Activated naive CD8-positive, alpha-beta T cell (primary cell): Measurements from ENCODE around the gene SDHB.

Experiments
- H3K27ac Mint-ChIP-seq: one replicate; pipeline ENCODE4 v1.8.0; 2021; ENCODE audit warnings: mixed read lengths
- H3K27me3 Mint-ChIP-seq: one replicate; pipeline ENCODE4 v1.8.0; 2021; ENCODE audit warnings: mixed read lengths
- H3K36me3 Mint-ChIP-seq: one replicate; pipeline ENCODE4 v1.8.0; 2021; ENCODE audit warnings: mixed read lengths
- H3K4me1 Mint-ChIP-seq: one replicate; pipeline ENCODE4 v1.8.0; 2021; ENCODE audit warnings: low read depth, mixed read lengths
- H3K4me3 Mint-ChIP-seq: one replicate; pipeline ENCODE4 v1.8.0; 2021; ENCODE audit warnings: mild to moderate bottlenecking, mixed read lengths
- H3K9me3 Mint-ChIP-seq: one replicate; pipeline ENCODE4 v1.8.0; 2021; ENCODE audit warnings: low read depth, mixed read lengths

SDHB gene

GRCh38 chr1:17016317-17016661, 37.5 kb downstream of the SDHB start:
- peaks cover 5% of the 10 kb centered on the region for H3K4me1 Mint-ChIP-seq
- no peaks in the 10 kb centered on the region for H3K27me3 Mint-ChIP-seq
- no peaks in the 10 kb centered on the region for H3K9me3 Mint-ChIP-seq
- no peaks in the 10 kb centered on the region for H3K36me3 Mint-ChIP-seq
- H3K27ac Mint-ChIP-seq = no peak overlapping the region
- H3K4me3 Mint-ChIP-seq = no peak overlapping the region

- no peaks in the 10 kb centered on the region for H3K9me3 Mint-ChIP-seq
- H3K4me1 Mint-ChIP-seq = peaks cover 15% of the 10 kb centered on the region
- no peaks in the 10 kb centered on the region for H3K36me3 Mint-ChIP-seq
- no peak overlapping the region for H3K27ac Mint-ChIP-seq
- no peak overlapping the region for H3K4me3 Mint-ChIP-seq
- H3K27me3 Mint-ChIP-seq = no peaks in the 10 kb centered on the region
Measured at GRCh38 chr1:17014671-17015567, 38.9 kb downstream of the SDHB start.

GRCh38 chr1:17013491-17014320, 40.1 kb downstream of the SDHB start:
- Mint-ChIP-seq H3K27me3 (no peaks in the 10 kb centered on the region), H3K4me3 (peak overlapping the region; percentile 10), H3K9me3 (no peaks in the 10 kb centered on the region), H3K4me1 (peaks cover 16% of the 10 kb centered on the region), H3K36me3 (no peaks in the 10 kb centered on the region), H3K27ac (no peak overlapping the region)

GRCh38 chr1:17012775-17013490, 40.9 kb downstream of the SDHB start:
- H3K27me3 Mint-ChIP-seq = no peaks in the 10 kb centered on the region
- peaks cover 16% of the 10 kb centered on the region for H3K4me1 Mint-ChIP-seq
- H3K9me3 Mint-ChIP-seq = no peaks in the 10 kb centered on the region
- H3K36me3 Mint-ChIP-seq = no peaks in the 10 kb centered on the region
- H3K4me3 Mint-ChIP-seq = peak overlapping the region; percentile 10
- H3K27ac Mint-ChIP-seq = no peak overlapping the region

- H3K27ac Mint-ChIP-seq = peak within 1 kb of the TSS; percentile 75
- H3K36me3 Mint-ChIP-seq = no peaks in the 10 kb centered on the region
- peaks cover 16% of the 10 kb centered on the region for H3K4me1 Mint-ChIP-seq
- peak within 1 kb of the TSS; percentile 85 for H3K4me3 Mint-ChIP-seq
- H3K9me3 Mint-ChIP-seq = no peaks in the 10 kb centered on the region
- no peaks in the 10 kb centered on the region for H3K27me3 Mint-ChIP-seq
Measured at GRCh38 chr1:17011439-17012307, 42.2 kb downstream of the SDHB start, which contains the start of gene ATP13A2. Gene ATP13A2 (minus strand): TSS chr1:17011928. CDS start chr1:17011738, 190 bp downstream.

- no peaks in the 10 kb centered on the region for H3K9me3 Mint-ChIP-seq
- no peaks in the 10 kb centered on the region for H3K36me3 Mint-ChIP-seq
- peak overlapping the region; percentile 85 for H3K4me3 Mint-ChIP-seq
- peaks cover 16% of the 10 kb centered on the region for H3K4me1 Mint-ChIP-seq
- H3K27me3 Mint-ChIP-seq = no peaks in the 10 kb centered on the region
- no peak overlapping the region for H3K27ac Mint-ChIP-seq
Measured at GRCh38 chr1:17011092-17011438, 42.8 kb downstream of the SDHB start.

- Mint-ChIP-seq H3K9me3 (no peaks in the 10 kb centered on the region), H3K27ac (no peak overlapping the region), H3K4me3 (peak overlapping the region; percentile 42), H3K36me3 (no peaks in the 10 kb centered on the region), H3K27me3 (no peaks in the 10 kb centered on the region), H3K4me1 (peaks cover 16% of the 10 kb centered on the region)
Measured at GRCh38 chr1:17009706-17010105, 44.1 kb downstream of the SDHB start.

- no peak overlapping the region for H3K4me3 Mint-ChIP-seq
- no peak overlapping the region for H3K27ac Mint-ChIP-seq
- no peaks in the 10 kb centered on the region for H3K27me3 Mint-ChIP-seq
- peaks cover 16% of the 10 kb centered on the region for H3K4me1 Mint-ChIP-seq
- no peaks in the 10 kb centered on the region for H3K9me3 Mint-ChIP-seq
- no peaks in the 10 kb centered on the region for H3K36me3 Mint-ChIP-seq
Measured at GRCh38 chr1:17008208-17008855, 45.5 kb downstream of the SDHB start.

- Mint-ChIP-seq H3K4me3 (no peak overlapping the region), H3K27me3 (no peaks in the 10 kb centered on the region), H3K27ac (no peak overlapping the region), H3K4me1 (peaks cover 15% of the 10 kb centered on the region), H3K36me3 (no peaks in the 10 kb centered on the region), H3K9me3 (no peaks in the 10 kb centered on the region)
Measured at GRCh38 chr1:17007121-17007520, 46.7 kb downstream of the SDHB start.

- Mint-ChIP-seq H3K4me1 (peaks cover 6% of the 10 kb centered on the region), H3K4me3 (no peak overlapping the region), H3K9me3 (no peaks in the 10 kb centered on the region), H3K27me3 (no peaks in the 10 kb centered on the region), H3K27ac (no peak overlapping the region), H3K36me3 (no peaks in the 10 kb centered on the region)
Measured at GRCh38 chr1:17005365-17005740, 48.5 kb downstream of the SDHB start.

GRCh38 chr1:17004466-17005364, 49.1 kb downstream of the SDHB start:
- peaks cover 1% of the 10 kb centered on the region for H3K4me1 Mint-ChIP-seq
- H3K36me3 Mint-ChIP-seq = no peaks in the 10 kb centered on the region
- H3K9me3 Mint-ChIP-seq = no peaks in the 10 kb centered on the region
- H3K27me3 Mint-ChIP-seq = no peaks in the 10 kb centered on the region
- H3K27ac Mint-ChIP-seq = no peak overlapping the region
- H3K4me3 Mint-ChIP-seq = no peak overlapping the region

- no peaks in the 10 kb centered on the region for H3K9me3 Mint-ChIP-seq
- H3K4me3 Mint-ChIP-seq = no peak overlapping the region
- H3K27ac Mint-ChIP-seq = no peak overlapping the region
- no peaks in the 10 kb centered on the region for H3K27me3 Mint-ChIP-seq
- no peaks in the 10 kb centered on the region for H3K4me1 Mint-ChIP-seq
- peaks cover 5% of the 10 kb centered on the region for H3K36me3 Mint-ChIP-seq
Measured at GRCh38 chr1:17002524-17002902, 51.3 kb downstream of the SDHB start.
